GM04504 (cell line): ENCODE data around the gene ATP6V0C.

ENCODE experiments used
- DNase-seq: peaks from one replicate; pipeline ENCODE4 v3.0.0-alpha.2; 2012; ENCODE audit warnings: low read depth

Gene ATP6V0C

DNA sequence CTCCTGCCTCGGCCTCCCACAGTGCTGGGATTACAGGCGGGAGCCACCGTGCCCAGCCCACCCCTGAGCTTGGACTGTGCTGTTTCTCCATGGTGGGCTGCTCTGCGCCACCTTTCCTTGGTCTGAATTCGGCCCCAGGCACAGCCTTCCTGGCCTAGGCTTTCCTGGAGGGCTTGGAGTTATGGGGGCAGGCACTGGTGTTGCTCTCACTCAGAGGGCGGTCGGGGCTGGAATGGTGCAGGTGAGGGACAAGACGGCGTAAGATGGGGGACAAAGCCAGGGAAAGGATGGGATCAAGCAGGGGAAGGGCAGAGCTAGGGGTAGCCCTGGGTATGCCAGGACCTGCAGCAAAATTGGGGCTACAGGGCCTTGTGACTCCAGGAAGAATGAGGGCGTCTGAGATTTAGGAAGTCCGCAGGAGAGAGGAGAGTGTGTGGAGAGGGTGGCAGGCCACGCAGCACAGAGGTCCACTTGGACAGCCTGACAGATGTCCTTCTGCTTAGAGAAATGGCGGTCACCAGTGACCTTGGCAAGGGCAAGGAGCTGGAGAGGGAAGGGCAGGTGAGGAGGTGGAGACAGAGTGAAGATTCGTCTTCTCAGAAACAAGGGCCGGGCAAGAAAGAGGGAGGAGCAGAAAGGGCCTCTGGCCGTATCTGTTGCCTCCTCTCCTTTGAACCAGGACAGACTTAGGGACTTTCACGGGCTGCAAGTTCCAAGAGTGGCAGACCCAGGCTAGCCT, 1.6 kb upstream of the ATP6V0C start:
- DNase-seq: no peak

- no peak for DNase-seq
Measured at GRCh38 chr16:2512735-2513404, 882 bp upstream of the ATP6V0C start.

DNA sequence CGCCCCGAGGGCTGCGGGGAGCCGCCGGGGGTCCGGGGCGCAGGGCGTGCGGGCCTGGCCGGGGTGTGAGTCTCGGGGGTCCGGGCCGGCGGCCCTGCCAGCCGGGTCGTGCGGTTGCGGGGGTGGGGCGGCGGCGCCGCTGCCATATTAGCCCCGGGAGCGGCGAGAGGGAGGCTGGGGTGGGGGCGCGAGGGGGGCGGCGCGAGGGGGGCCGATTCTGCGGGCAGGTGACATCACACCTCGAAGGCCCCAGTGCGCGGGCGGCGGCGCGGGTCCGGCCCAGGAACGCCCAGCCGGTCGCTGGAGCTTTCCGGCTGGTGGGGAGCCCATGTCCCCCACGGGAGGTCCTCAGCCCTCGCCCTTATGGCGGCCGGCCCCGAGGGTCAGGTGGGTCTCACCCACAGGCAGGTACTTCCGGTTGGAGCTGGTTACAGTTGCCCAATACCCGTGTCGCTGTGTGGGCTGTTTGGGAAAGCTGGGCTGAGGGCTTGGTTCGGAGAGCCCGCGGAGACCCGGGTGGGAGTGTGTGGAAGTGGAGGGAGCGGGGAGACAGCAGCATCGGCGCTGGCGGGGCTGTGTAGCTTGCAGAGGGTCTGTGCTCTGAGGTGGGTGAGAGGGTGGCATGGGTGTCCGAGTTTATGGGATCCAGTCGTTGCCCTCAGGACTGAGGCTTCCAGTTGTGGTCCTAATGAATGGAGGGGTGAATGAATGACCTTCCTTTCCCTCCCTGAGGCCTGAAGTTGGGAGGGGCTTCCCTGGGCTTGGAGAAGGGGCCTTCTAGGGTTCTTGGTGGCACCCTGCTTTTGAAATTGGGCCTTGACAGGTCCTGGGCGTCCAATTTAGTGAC, 804 bp downstream of the ATP6V0C start:
- DNase-seq: no peak

GRCh38 chr16:2515180-2515851, 1.6 kb downstream of the ATP6V0C start:
- no peak for DNase-seq

- DNase-seq: no peak
Measured at GRCh38 chr16:2516391-2517240, 2.9 kb downstream of the ATP6V0C start.

GRCh38 chr16:2517954-2518605, 4.3 kb downstream of the ATP6V0C start:
- no peak for DNase-seq

GRCh38 chr16:2518823-2519710, 5.3 kb downstream of the ATP6V0C start:
- no peak for DNase-seq

DNA sequence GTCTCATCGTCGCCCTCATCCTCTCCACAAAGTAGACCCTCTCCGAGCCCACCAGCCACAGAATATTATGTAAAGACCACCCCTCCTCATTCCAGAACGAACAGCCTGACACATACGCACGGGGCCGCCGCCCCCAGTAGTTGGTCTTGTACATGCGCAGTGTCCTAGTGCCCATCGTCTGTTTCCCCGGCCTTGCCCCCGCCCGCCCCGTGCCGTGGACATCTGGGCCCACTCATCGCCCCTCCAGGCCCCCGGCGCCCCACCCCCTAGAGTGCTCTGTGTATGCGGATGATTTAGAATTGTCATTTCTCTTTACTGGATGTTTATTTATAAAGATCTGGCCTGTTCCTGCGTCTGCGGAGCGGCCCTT, 5.9 kb downstream of the ATP6V0C start:
- no peak for DNase-seq

DNA sequence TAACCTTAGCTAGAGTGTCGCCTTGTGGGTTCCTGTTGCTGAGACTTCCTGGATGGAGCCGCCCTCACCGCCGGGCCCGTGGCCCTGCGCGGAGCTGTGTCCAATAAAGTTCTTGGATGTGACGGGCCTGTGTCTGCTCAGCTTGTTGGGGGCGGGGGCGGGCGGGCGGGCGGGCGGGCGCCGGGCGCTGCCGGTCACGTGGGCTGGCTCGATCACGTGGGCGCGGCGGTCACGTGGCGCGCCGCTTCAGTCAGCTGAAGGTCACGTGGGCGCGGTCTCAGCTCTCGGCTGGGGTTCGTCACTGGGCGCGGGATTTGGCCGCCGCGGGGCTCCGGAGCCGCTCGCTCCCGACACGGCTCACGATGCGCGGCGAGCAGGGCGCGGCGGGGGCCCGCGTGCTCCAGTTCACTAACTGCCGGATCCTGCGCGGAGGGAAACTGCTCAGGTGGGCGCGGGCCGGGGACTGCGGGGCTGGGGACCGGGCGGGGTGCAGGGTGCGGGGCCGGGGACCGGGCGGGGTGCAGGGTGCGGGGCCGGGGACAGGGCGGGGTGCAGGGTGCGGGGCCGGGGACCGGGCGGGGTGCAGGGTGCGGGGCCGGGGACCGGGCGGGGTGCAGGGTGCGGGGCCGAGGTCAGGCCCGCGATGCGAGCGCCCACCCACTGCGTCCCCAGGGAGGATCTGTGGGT, 6.5 kb downstream of the ATP6V0C start, which contains the start of gene AMDHD2:
Gene AMDHD2, plus strand, starts transcription at position 275 of the 687 bp plus-strand sequence. Its CDS starts 88 bp downstream, at position 363.
- peak; percentile 67 for DNase-seq

- no peak for DNase-seq
Measured at GRCh38 chr16:2520784-2521531, 7.2 kb downstream of the ATP6V0C start.

DNA sequence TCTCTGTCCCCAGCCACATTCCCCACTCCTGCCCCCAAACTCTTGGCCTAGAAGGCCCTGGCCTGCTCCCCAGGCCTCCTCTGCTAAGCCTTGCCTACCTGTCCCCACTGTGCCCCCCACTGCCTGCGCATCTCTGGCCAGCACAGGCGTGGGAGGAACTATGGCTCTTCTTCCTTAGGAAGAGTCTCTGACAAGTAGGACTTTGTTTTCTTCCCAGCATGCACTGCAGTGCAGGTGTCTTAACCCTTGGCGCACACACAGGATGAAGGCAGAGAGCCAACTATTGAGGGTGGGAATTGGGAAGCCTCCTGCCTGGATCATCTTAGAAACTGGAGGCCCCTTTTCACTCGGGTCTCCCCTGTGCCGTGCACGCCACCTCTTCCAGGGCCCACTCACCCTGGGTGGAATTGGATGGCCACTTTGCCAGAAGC, 10.1 kb downstream of the ATP6V0C start:
- DNase-seq: no peak

DNA sequence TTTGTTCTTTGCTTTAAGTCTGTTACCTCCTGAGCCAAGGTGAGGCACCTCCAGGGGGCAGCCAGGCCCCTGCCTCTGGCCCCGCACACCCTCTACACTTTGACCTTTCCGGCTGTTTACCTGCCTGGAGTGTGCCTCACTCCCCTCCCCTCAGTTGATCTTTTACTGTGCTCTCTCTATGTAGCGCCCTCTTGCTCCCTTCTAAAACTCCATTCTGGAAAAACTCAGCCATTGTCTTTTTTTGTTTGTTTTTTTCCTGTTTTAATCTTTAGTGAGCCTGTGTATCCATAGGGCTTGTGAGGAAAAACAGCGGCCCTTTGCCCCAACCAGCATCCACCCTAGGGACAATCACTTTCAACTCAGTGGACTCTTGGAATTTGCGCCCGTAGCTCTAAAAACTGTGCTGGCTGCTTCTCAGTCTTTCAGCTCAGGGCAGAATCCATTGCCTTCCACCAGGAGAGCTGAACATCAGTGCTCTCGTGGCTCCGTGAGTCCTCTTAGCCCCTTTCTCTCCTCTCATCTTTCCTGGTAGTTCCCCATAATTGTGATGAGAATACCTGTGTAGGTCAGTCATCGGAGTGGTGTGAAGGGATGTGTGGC, 10.7 kb downstream of the ATP6V0C start:
- no peak for DNase-seq

DNA sequence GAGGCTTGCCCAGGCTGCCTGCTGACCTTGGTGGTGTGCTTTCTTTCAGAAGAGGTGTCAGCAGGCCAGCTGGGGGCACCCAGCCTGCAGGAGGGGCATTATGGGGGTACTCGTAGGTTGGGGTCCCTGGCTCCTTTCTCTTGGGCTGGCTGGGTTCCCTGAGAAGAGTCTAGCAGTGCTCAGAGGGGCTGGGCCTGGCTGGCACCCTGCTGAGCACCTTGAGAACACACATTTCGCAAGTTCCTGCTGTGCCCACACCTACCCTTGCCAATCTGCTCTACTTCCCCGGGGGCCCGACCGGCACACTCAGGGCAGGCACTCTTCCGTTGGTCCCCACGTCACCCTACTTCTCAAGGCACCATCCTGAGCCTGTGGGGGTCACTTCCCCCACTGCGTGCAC, 12.4 kb downstream of the ATP6V0C start:
- no peak for DNase-seq

- DNase-seq: no peak
Measured at GRCh38 chr16:2527071-2527783, 13.5 kb downstream of the ATP6V0C start.

DNA sequence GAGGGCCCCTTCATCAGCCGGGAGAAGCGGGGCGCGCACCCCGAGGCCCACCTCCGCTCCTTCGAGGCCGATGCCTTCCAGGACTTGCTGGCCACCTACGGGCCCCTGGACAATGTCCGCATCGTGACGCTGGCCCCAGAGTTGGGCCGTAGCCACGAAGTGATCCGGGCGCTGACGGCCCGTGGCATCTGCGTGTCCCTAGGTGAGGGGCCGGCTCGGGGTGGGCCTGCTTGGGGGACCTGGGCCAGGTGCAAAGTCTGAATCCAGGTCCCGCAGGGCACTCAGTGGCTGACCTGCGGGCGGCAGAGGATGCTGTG, 14.0 kb downstream of the ATP6V0C start:
- DNase-seq: no peak

- DNase-seq: no peak
Measured at GRCh38 chr16:2528161-2529060, 14.7 kb downstream of the ATP6V0C start.
